GM12873 (cell line): ENCODE measurements around the gene ZNF396.

Experiments used
- TF ChIP-seq, protein P1 (sequence below): IDR thresholded peaks from 2 replicates; pipeline ENCODE4 v1.5.1; 2012; ENCODE audit warnings: low read depth, mild to moderate bottlenecking, moderate library complexity, low read length, control low read depth; ENCODE audit not compliant: insufficient read depth; ENCODE audit errors: missing control alignments

The ZNF396 gene

DNA sequence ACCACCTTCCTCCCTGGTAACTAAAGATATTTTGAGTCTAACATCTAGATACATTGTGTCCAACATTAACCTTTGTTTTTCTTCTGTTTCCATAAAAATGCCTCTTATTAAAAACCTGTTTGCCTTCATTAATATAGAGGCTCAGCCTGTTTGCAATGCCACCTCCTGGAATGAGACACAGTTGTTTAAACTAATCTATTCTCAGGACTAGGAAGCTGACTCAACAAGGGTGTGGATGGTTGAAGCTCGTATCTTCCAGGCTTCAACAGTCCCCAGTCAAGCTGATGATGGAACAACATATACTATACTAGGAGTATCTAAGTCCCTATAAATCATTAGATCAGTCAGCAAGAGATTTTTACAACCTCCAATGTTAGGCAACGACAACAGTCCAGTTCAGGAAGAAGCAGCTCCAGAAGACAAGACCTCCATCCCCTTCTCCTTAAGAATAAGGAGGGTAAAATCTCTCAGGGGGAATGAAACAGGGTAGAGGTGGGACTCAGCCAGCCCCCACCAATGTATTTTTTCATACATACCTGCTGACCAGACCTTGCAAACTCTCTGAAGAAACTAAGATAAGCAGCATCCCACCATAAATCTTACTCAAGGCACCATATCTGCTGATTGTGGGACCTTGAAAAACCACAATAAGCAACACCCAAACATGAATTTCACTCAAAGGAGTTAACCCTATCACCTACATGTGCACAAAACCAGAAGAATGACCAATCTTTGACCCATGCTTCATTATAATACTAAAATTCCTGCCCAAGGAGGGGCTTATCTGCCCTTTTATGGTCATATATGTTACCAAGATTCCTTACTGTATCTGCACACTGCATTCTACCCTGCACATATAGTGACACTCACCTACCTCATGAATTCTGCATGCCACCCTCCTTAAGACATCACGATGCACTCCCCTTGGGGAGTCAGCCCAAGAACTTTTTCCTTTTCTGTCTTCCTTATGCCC, 54.4 kb downstream of the ZNF396 start:
- TF ChIP-seq, protein P1, sequence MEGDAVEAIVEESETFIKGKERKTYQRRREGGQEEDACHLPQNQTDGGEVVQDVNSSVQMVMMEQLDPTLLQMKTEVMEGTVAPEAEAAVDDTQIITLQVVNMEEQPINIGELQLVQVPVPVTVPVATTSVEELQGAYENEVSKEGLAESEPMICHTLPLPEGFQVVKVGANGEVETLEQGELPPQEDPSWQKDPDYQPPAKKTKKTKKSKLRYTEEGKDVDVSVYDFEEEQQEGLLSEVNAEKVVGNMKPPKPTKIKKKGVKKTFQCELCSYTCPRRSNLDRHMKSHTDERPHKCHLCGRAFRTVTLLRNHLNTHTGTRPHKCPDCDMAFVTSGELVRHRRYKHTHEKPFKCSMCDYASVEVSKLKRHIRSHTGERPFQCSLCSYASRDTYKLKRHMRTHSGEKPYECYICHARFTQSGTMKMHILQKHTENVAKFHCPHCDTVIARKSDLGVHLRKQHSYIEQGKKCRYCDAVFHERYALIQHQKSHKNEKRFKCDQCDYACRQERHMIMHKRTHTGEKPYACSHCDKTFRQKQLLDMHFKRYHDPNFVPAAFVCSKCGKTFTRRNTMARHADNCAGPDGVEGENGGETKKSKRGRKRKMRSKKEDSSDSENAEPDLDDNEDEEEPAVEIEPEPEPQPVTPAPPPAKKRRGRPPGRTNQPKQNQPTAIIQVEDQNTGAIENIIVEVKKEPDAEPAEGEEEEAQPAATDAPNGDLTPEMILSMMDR = no peak
